Germinal center (tissue), 1 donor: Measurements from ENCODE around the gene CSNK1G1.
"Not testable (repeated sequence)": the region's sequence is repeated elsewhere in the genome, so short reads cannot be mapped to it uniquely, and the experiment has no call there.

ENCODE experiments used
- DNase-seq: peaks from one replicate; pipeline ENCODE4 v3.0.0; 2012; ENCODE audit warnings: mixed read lengths, low spot score

Gene CSNK1G1

GRCh38 chr15:64349375-64349774, 6.6 kb downstream of the CSNK1G1 start:
- DNase-seq, result no peak

- no peak for DNase-seq
These were observed 7.5 kb downstream of the CSNK1G1 start for GRCh38 chr15:64348455-64348854.

DNA sequence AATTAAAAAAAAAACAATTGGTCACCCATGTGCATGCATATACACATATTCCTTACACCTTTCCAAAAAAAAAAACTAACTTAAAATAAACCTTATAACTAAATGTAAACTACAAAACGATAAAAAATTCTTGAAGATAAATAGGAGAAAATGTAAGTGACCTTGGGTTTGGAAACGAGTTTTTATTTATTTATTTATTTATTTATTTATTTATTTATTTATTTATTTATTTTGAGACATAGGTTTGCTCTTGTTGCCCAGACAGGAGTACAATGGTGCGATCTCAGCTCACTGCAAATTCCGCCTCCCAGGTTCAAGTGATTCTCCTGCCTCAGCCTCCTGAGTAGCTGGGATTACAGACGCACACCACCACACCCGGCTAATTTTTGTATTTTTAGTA, 9.7 kb downstream of the CSNK1G1 start:
- not testable (repeated sequence) for DNase-seq

GRCh38 chr15:64344651-64345294, 11.2 kb downstream of the CSNK1G1 start:
- DNase-seq, result no peak

GRCh38 chr15:64343841-64344240, 12.1 kb downstream of the CSNK1G1 start:
- DNase-seq, result no peak

DNA sequence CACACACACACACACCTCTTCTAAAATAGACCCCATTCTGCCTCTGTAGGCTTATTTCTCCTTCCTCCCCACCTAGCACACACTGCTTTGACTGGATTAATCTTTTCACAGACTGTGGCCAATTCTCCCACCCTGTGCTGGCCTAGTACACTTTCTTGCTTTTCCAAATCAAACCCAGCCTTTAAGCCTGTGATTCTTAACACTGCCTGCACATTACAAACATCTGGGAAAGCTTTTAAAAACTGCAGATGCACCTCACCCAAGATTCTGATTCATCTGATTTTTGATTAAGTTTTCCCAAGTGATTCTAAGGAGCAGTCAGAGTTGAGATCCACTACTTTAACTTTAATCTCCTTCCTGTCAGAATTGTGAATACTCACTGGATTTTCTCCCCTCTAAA, 12.8 kb downstream of the CSNK1G1 start:
- DNase-seq, result no peak

- no peak for DNase-seq
These were observed 14.0 kb downstream of the CSNK1G1 start for GRCh38 chr15:64341961-64342360.

DNA sequence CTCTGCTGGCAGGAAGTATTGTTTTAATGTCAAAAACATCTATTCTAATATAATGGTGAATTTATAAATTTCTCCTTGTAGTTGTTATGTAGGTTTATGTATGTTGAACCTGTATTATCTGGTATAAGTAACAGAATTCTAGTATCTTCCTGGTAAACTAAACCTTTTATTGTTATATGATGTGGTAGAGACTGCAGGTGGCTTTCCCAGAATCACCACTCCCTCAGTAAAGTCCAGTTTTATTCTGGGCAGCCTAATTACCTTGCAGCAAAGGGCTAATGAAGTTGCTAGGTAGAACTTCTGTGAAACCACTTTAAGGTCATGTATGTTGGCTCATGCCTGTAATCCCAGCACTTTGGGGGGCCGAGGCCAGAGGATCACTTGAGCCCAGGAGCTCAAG, 15.6 kb downstream of the CSNK1G1 start:
- no peak for DNase-seq

DNA sequence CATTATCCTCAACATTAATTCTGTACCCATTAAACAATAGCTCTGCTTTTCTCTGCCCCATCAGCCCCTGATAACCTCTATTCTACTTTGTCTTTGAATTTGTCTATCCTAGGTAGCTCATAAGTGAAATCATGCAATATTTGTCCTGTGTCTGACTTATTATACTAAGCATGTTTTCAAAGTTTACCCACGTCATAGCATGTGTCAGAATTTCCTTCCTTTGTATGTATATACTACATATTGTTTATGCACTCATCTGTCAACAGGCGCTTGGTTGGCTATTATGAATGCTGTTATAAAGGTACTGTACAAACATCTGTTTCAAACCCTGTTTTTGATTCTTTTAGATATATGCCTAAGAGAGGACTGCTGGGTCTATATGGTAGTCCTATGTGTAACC, 18.2 kb downstream of the CSNK1G1 start:
- DNase-seq, result no peak

DNA sequence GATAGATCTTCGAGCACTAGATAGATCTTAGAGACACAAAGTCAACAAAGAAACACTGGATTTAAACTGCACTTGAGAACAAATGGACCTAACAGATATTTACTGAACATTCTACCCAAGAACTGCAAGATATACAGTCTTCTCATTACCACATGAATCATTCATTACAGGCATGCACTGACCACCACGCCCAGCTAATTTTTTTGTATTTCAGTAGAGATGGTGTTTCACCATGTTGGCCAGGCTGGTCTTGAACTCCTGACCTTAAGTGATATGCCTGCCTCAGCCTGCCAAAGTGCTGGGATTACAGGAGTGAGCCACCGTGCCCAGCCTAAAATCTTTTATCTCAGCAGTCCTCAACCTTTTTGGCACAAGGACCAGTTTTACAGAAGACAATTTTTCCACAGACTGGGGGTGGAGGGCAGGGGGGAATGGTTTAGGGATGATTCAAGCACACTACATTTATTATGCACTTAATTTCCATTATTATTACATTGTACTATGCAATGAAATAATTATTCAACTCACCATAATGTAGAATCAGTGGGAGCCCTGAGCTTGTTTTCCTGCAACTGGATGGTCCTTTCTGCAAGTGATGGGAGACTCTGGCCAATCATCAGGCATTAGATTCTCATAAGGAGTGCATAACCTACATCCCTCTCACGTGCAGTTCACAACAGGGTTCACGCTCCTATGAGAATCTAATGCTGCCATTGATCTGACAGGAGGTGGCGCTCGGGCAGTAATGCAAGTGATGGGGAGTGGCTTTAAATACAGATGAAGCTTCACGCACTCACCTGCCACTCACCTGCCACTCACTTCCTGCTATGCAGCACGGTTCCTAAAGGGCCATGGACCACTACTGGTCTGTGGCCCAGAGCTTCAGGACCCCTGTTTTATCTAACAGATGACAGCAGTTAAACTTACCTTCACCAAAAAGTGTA, 21.7 kb downstream of the CSNK1G1 start:
- no peak for DNase-seq

- DNase-seq, result no peak
These were observed 22.5 kb downstream of the CSNK1G1 start for GRCh38 chr15:64333516-64333915.

DNA sequence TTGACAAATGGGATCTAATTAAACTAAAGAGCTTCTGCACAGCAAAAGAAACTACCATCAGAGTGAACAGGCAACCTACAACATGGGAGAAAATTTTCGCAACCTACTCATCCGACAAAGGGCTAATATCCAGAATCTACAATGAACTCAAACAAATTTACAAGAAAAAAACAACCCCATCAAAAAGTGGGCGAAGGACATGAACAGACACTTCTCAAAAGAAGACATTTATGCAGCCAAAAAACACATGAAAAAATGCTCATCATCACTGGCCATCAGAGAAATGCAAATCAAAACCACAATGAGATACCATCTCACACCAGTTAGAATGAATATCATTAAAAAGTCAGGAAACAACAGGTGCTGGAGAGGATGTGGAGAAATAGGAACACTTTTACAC, 24.3 kb downstream of the CSNK1G1 start:
- DNase-seq, result not testable (repeated sequence)

GRCh38 chr15:64326975-64327374, 29.0 kb downstream of the CSNK1G1 start:
- DNase-seq, result not testable (repeated sequence)

- not testable (repeated sequence) for DNase-seq
These were observed 29.5 kb downstream of the CSNK1G1 start for GRCh38 chr15:64326458-64326857.

- DNase-seq, result no peak
These were observed 31.7 kb downstream of the CSNK1G1 start for GRCh38 chr15:64324165-64324877.

DNA sequence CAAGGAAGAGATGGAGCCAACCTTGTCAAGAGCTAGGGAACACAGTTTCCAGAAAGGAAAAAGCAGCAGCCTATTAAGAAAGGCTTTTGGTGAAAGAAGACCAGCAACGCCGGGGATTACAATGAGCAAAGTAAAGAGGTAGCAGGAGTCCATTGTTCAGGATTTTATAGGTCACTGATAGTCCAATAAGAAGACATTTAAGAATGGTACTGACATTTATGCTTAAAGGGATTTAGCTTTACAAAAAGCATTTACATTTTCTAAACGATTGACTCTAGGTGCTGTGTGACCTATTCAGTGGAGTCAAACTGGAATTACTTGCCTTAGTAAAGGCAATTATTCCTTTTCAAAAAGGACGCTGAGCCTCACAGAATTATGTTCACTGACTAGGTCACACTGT, 40.8 kb downstream of the CSNK1G1 start:
- no peak for DNase-seq

DNA sequence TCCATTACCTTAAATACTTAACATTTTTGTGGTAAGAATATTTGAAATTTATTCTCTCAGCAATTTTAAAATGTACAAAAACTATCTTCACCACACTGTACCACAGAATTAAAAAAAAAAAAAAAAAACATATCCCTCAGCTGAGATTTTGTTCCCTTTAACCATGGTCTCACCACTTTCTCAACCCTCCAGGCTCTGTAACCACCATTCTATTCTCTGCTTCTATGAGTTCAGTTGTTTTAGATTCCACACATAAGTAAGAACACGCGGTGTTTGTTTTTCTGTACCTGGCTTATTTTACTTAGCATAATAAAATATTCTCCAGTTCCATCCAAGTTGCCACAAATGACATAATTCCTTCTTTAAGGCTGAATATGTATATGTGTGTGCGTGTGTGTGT, 41.5 kb downstream of the CSNK1G1 start:
- DNase-seq, result no peak

GRCh38 chr15:64311566-64311965, 44.4 kb downstream of the CSNK1G1 start:
- DNase-seq, result no peak

- DNase-seq, result no peak
These were observed 45.9 kb downstream of the CSNK1G1 start for GRCh38 chr15:64310036-64310435.

DNA sequence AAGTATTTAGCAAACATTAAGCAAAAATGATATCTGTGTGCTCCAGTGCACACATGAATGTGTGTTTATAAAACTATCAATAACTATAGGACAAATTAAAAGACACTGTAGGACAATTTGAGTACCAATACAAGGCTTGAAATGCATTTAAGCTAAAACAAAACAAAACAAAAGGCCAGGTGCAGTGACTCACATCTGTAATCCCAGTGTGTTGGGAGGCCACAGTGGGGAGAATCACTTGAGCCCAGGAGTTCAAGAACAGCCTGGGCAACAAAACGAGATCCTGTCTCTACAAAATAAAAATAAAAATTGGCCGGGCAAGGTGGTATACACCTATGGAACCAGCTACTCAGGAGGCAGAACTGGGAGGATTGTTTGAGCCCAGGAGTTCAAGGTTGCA, 50.7 kb downstream of the CSNK1G1 start:
- no peak for DNase-seq

DNA sequence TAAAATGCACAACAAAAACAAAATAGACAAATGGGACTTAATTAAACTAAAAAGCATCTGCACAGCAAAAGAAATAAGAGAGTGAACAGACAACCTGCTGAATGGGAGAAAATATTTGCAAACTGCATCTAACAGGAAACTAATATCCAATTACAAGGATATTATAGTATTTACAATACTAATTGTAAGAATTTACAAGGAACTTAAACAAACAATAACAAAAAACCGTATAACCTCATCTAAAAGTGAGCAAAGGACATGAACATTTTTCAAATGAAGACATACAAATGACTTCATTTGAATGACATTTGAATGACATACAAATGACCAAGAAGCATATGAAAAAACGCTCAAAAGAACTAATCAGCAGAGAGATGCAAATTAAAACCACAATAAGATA, 66.4 kb downstream of the CSNK1G1 start:
- no peak for DNase-seq

DNA sequence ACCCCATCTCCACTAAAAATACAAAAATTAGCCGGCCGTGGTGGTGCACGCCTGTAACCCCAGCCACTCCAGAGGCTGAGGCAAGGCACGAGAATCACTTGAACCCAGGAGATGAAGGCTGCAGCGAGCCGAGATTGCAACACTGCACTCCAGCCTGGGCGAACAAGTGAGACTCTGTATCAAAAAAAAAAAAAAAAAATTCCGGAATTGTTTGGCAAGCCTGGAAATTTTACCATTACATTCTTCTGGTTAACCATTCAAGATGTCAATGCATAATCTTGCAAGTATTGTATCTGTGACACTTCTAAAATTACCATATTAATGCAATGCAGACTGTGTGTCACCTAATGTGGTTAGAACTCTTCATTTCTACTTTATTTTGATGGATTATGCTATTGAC, 67.0 kb downstream of the CSNK1G1 start:
- no peak for DNase-seq

- no peak for DNase-seq
These were observed 67.4 kb downstream of the CSNK1G1 start for GRCh38 chr15:64288577-64288976.
